ENCODE measurements around the gene ALLC.

ALLC gene

GRCh38 chr2:3751251-3751650 lies 93.3 kb downstream of the ALLC start:
- DNase-seq (ENCODE audit: low read depth), result no peak
- TF ChIP-seq CTCF (IDR thresholded peaks at IDR 0.05; ENCODE audit: low read depth, low read length, missing control alignments), result no peak
- no peak overlapping the region for H3K4me3 ChIP-seq (ENCODE audit: low read depth, low read length)

GRCh38 chr2:3751806-3752205 lies 93.8 kb downstream of the ALLC start:
- H3K4me3 ChIP-seq (ENCODE audit: low read depth, low read length), result no peak overlapping the region
- no peak for DNase-seq (ENCODE audit: low read depth)
- no peak for TF ChIP-seq CTCF (IDR thresholded peaks at IDR 0.05; ENCODE audit: low read depth, low read length, missing control alignments)
